Epithelial cell of esophagus (primary cell): Measurements from ENCODE around the gene GRIN3A.
"Not testable (repeated sequence)": the region's sequence is repeated elsewhere in the genome, so short reads cannot be mapped to it uniquely, and the experiment has no call there.

Experiments used
- DNase-seq: peaks from one replicate; pipeline ENCODE4 v3.0.0; 2010; ENCODE audit warnings: low read depth
- H3K4me3 ChIP-seq: 2 replicates; pipeline ENCODE4 v1.5.1; 2011; ENCODE audit warnings: mild to moderate bottlenecking, low read length, control low read depth
- TF ChIP-seq, protein P1 (sequence below): IDR thresholded peaks from 2 replicates; pipeline ENCODE4 v1.5.1; 2011; ENCODE audit warnings: low read depth, mild to moderate bottlenecking, low read length, control low read depth, inconsistent platforms; ENCODE audit not compliant: insufficient read depth; ENCODE audit errors: missing control alignments

GRIN3A gene

DNA sequence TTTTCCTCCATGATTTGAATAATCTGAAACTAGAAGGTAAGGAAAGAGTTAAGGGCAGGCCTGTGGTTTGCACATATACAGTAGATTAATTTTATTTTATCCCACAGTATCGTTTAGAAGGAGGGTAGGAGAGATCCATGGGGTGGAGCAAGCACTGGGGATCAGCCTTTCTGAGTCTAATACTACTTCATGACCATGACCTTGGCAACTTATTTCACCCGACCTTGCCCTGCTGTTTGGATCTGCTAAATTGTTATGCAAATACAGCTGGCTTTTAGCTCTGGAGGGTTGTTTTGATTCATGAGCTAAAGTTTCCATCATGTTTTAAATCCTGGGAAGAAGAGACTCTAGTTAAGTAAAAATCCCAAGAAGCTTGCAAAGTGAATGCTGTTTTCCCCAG is 864 bp upstream of the GRIN3A start:
- no peak for DNase-seq

DNA sequence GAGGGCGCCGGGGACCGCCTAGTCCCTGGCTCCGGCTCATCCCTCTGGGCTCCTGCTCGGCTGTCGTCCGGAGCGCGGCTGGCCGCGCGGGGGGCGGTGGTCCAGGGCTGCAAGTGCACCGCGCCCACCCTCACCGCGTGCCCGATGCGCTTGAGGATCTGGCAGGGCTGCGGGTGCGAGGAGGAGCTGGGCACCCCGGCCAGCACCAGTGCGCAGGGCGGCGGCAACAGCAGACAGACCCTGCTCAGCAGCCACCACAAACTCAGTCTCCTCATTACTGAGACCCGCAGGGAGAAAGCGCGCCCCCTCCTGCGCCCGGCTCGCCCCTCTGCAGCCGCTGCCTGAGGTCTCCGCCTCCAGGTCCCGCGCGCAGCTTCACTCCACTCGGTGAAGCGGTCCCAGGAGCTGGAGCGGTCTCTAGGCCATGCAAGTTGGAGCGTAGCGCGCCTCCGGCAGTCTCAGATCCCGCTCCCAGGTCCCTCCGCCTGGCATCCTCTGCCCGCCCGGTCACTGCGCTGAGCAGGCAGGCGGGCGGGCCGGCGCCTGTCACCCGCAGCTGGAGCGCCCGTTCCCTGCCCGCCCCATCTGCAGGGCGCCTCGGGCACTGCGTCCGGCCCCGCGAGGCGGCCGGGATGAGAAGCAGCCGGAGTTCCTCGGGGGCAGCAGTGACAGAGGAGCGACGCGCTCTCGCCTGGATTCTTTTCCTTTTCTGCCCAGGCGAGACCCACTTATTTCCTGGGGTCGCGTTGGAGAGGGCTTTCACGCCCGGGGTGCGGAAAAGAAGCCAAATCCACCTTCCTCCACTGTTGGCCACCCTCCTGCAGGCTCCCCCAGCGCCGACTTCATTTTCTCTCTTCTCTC is 512 bp downstream of the GRIN3A start:
- DNase-seq = no peak
- no peak overlapping the region for H3K4me3 ChIP-seq
- TF ChIP-seq, protein P1, sequence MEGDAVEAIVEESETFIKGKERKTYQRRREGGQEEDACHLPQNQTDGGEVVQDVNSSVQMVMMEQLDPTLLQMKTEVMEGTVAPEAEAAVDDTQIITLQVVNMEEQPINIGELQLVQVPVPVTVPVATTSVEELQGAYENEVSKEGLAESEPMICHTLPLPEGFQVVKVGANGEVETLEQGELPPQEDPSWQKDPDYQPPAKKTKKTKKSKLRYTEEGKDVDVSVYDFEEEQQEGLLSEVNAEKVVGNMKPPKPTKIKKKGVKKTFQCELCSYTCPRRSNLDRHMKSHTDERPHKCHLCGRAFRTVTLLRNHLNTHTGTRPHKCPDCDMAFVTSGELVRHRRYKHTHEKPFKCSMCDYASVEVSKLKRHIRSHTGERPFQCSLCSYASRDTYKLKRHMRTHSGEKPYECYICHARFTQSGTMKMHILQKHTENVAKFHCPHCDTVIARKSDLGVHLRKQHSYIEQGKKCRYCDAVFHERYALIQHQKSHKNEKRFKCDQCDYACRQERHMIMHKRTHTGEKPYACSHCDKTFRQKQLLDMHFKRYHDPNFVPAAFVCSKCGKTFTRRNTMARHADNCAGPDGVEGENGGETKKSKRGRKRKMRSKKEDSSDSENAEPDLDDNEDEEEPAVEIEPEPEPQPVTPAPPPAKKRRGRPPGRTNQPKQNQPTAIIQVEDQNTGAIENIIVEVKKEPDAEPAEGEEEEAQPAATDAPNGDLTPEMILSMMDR = no peak

More for the DNA sequence above, 864 bp upstream of the GRIN3A start:
- TF ChIP-seq, protein P1 = no peak
- H3K4me3 ChIP-seq = no peak overlapping the region

DNA sequence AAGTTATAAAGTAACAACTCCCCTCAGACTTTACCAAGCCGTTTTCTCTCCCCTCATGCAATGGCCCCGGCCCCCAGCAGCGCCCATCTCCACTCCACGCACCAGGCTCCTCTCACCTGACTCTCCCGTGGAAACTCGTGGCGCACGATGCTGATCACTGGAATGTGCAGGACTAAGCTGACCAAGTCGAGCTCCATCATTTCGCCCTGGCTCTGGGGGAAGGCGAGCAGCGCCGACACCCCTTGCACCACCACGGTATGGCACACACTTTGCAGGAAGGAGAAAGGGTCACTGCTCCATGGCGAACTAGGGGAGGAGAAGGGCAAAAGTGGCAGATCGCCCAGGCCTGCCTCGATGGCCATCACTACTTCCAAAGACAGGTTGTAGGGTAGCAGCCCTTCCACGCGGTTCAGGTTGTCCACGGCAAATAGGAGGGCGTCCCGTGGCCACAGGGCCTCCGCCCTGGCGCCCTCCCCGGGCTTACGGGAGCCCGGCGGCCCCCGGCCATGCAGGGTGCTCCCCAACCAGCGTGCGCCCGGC is 1.2 kb downstream of the GRIN3A start:
- no peak for DNase-seq
- H3K4me3 ChIP-seq = no peak overlapping the region
- TF ChIP-seq, protein P1 = no peak

DNA sequence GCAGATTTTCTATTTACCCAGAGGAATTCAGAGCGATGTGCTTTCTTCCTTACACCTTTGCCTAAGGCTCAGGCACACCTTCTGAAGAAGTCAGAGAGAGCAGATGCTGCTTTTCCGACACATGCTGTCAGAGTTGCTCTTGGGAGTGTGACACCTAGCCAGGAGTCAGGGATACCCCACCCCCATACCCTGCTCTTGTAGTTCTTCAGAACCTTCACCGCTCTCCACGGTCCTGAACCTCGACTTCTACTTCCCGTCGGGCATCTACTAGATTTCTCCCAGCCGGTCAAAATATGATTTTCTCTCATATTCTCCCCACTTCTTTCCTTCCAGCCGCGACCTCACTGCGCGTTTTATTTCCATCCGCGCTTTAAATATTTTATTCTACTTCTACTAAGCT is 1.7 kb downstream of the GRIN3A start:
- peak; percentile 32 for DNase-seq
- no peak overlapping the region for H3K4me3 ChIP-seq
- TF ChIP-seq, protein P1 = no peak

DNA sequence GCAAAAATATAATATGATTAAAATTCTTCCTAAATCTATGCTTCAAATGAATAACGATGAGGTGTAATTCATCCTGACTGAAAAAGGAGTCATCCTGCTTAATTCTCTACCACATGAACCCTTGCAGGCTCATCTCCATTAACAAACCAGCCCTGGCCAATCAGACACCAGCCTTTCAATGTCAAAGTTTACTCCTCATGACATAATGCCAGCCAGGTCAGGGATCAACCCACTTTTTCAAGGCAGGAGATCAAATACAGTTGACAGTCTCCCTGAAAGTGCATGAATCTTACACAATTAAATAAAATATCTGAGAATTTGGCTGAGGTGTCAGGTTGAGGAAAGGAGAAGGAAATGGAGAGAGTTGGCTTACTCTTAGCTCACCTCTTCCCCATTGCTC is 7.0 kb downstream of the GRIN3A start:
- no peak for DNase-seq
- H3K4me3 ChIP-seq = no peak overlapping the region
- TF ChIP-seq, protein P1 = no peak

DNA sequence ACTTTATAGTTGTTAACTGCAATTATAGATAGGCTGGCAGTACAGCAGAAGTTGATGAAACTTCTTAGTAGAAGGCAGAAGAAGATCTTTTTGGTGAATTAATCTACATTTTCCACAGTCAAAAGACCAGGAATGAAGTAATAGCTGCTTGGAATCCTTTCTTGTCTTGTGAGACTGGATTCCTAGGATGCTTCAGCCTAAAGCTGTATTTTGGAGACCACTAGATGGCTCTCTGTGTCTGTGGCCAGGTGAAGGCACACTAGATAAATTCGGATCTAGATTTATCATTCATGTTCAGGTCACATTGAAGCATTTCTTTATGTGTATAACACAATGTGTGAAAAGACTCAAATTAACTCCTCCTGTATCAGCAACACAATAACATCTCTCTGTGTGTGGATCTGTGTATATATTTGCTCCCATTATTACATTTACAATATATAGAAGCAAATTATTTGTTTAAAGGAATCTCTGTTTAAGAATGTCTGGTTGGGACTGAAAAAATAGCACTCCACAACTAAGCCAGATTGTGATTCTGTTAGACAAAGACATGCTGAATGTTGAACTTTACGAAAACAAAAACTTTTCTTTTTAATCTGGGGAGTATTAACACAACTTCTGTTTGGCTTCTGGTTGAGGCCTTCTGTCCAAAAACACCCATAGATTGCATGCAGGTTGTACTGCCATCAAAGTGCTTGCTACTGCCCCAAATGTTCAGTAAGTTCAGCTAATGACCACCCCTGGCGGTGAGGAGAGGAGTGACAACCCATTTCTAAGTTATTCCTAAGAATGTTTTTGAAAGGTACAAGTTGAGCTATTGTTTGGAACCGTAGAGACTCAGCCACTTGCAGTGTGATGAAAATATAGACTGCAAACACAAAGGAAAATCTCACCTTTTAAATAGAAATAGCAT is 10.6 kb downstream of the GRIN3A start:
- TF ChIP-seq, protein P1 = peak; percentile 71
- H3K4me3 ChIP-seq = no peak overlapping the region
- peak; percentile 44 for DNase-seq

DNA sequence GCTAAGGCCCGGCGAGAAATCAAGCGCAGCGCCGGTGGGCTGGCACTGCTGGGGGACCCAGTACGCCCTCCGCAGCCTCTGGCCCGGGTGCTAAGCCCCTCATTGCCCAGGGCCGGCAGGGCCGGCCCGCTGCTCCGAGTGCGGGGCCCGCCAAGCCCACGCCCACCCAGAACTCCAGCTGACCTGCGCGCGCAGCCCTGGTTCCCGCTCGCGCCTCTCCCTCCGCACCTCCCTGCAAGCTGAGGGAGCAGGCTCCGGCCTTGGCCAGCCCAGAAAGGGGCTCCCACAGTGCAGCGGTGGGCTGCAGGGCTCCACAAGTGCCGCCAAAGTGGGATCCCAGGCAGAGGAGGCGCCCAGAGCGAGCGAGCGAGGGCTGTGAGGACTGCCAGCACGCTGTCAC is 14.2 kb downstream of the GRIN3A start:
- DNase-seq = not testable (repeated sequence)

More for the DNA sequence above, 14.2 kb downstream of the GRIN3A start:
- not testable (repeated sequence) for H3K4me3 ChIP-seq
